ENCODE measurements around the gene EAPP. TPM values are rescaled to one million over a fixed set of nuclear protein-coding genes. Genes with fewer than 3 reads are reported as not detected.
"Not testable (repeated sequence)": the region's sequence is repeated elsewhere in the genome, so short reads cannot be mapped to it uniquely, and the experiment has no call there.

The EAPP gene
- total RNA-seq, 1 donor from 2014 or later, result 35.4 TPM

- no peak overlapping the region for H3K4me3 ChIP-seq (ENCODE audit: low read depth, low read length)
- no peaks in the 10 kb centered on the region for H3K27me3 ChIP-seq (ENCODE audit: control insufficient read depth, insufficient read depth, low read length)
- no peaks in the 10 kb centered on the region for H3K36me3 ChIP-seq (ENCODE audit: control insufficient read depth, insufficient read depth, low read length)
- no peak for DNase-seq (ENCODE audit: low read depth)
- TF ChIP-seq CTCF (IDR thresholded peaks at IDR 0.05; ENCODE audit: insufficient read depth, low read length, poor library complexity, severe bottlenecking), result no peak
Observed at GRCh38 chr14:34569750-34570149, 30.2 kb upstream of the EAPP start.

GRCh38 chr14:34568803-34569202, 29.3 kb upstream of the EAPP start:
- TF ChIP-seq CTCF (IDR thresholded peaks at IDR 0.05; ENCODE audit: insufficient read depth, low read length, poor library complexity, severe bottlenecking), result no peak
- Histone ChIP-seq H3K27me3 (ENCODE audit: control insufficient read depth, insufficient read depth, low read length) (no peaks in the 10 kb centered on the region), H3K36me3 (ENCODE audit: control insufficient read depth, insufficient read depth, low read length) (no peaks in the 10 kb centered on the region), H3K4me3 (ENCODE audit: low read depth, low read length) (no peak overlapping the region)
- no peak for DNase-seq (ENCODE audit: low read depth)

- Histone ChIP-seq H3K27me3 (ENCODE audit: control insufficient read depth, insufficient read depth, low read length) (no peaks in the 10 kb centered on the region), H3K4me3 (ENCODE audit: low read depth, low read length) (no peak overlapping the region), H3K36me3 (ENCODE audit: control insufficient read depth, insufficient read depth, low read length) (no peaks in the 10 kb centered on the region)
- TF ChIP-seq CTCF (IDR thresholded peaks at IDR 0.05; ENCODE audit: insufficient read depth, low read length, poor library complexity, severe bottlenecking), result no peak
- DNase-seq (ENCODE audit: low read depth), result no peak
Observed at GRCh38 chr14:34562776-34563150, 23.3 kb upstream of the EAPP start.

GRCh38 chr14:34562037-34562775, 22.7 kb upstream of the EAPP start:
- H3K27me3 ChIP-seq (ENCODE audit: control insufficient read depth, insufficient read depth, low read length); H3K36me3 ChIP-seq (ENCODE audit: control insufficient read depth, insufficient read depth, low read length); DNase-seq (ENCODE audit: low read depth); H3K4me3 ChIP-seq (ENCODE audit: low read depth, low read length): not testable (repeated sequence)

- not testable (repeated sequence) for DNase-seq (ENCODE audit: low read depth); H3K4me3 ChIP-seq (ENCODE audit: low read depth, low read length); H3K36me3 ChIP-seq (ENCODE audit: control insufficient read depth, insufficient read depth, low read length); H3K27me3 ChIP-seq (ENCODE audit: control insufficient read depth, insufficient read depth, low read length)
Observed at GRCh38 chr14:34556498-34556829, 17.0 kb upstream of the EAPP start.

- H3K27me3 ChIP-seq (ENCODE audit: control insufficient read depth, insufficient read depth, low read length); H3K4me3 ChIP-seq (ENCODE audit: low read depth, low read length); H3K36me3 ChIP-seq (ENCODE audit: control insufficient read depth, insufficient read depth, low read length); DNase-seq (ENCODE audit: low read depth): not testable (repeated sequence)
Observed at GRCh38 chr14:34555583-34556497, 16.3 kb upstream of the EAPP start.

- TF ChIP-seq CTCF (IDR thresholded peaks at IDR 0.05; ENCODE audit: insufficient read depth, low read length, poor library complexity, severe bottlenecking), result no peak
- DNase-seq (ENCODE audit: low read depth), result no peak
- no peak overlapping the region for H3K4me3 ChIP-seq (ENCODE audit: low read depth, low read length)
- H3K27me3 ChIP-seq (ENCODE audit: control insufficient read depth, insufficient read depth, low read length), result no peaks in the 10 kb centered on the region
- H3K36me3 ChIP-seq (ENCODE audit: control insufficient read depth, insufficient read depth, low read length), result no peaks in the 10 kb centered on the region
Observed at GRCh38 chr14:34554540-34555250, 15.2 kb upstream of the EAPP start.

GRCh38 chr14:34549276-34549966, 9.9 kb upstream of the EAPP start:
- H3K36me3 ChIP-seq (ENCODE audit: control insufficient read depth, insufficient read depth, low read length); H3K27me3 ChIP-seq (ENCODE audit: control insufficient read depth, insufficient read depth, low read length); DNase-seq (ENCODE audit: low read depth); H3K4me3 ChIP-seq (ENCODE audit: low read depth, low read length): not testable (repeated sequence)
